ENCODE results near the gene NR3C2.

DNA sequence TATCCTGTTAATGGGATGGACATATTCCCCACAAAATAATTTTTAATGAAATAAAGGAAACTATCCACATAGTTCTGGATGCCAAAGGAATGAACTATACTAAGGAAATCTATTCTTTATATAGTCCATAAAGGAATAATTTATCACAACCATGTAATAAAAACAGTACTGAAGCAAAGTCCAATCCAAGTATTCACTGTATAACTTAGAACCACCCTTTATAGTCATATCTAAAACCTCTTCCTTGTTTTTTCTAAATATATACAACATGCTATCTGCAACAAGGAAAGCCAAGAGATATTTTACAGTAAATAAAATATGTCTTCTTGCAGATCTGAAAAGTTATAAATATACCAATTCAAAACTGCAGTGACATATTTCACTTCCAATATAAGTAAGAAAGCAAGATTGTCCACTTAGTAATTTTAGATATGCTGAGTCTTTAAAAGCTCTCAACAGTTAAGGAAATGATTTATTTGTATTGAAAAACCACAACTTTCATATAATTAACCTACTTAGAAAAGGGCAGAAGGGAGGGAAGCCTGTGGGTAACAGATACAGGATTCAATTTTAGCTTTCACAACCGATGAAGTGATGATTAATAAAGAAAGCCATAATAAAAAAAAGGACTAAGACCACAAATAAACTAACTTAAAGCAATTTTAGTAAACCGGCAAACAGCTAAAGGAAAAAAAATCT is 8.0 kb downstream of the NR3C2 start:
- TF ChIP-seq, protein P1, sequence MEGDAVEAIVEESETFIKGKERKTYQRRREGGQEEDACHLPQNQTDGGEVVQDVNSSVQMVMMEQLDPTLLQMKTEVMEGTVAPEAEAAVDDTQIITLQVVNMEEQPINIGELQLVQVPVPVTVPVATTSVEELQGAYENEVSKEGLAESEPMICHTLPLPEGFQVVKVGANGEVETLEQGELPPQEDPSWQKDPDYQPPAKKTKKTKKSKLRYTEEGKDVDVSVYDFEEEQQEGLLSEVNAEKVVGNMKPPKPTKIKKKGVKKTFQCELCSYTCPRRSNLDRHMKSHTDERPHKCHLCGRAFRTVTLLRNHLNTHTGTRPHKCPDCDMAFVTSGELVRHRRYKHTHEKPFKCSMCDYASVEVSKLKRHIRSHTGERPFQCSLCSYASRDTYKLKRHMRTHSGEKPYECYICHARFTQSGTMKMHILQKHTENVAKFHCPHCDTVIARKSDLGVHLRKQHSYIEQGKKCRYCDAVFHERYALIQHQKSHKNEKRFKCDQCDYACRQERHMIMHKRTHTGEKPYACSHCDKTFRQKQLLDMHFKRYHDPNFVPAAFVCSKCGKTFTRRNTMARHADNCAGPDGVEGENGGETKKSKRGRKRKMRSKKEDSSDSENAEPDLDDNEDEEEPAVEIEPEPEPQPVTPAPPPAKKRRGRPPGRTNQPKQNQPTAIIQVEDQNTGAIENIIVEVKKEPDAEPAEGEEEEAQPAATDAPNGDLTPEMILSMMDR (IDR thresholded peaks at IDR 0.05; ENCODE audit: low read length), result no peak
- no peak for TF ChIP-seq EZH2 (IDR thresholded peaks at IDR 0.05; ENCODE audit: borderline replicate concordance, low read length)

All from OCI-LY1 (cell line).